ENCODE measurements around the gene PHF20.

The PHF20 gene

DNA sequence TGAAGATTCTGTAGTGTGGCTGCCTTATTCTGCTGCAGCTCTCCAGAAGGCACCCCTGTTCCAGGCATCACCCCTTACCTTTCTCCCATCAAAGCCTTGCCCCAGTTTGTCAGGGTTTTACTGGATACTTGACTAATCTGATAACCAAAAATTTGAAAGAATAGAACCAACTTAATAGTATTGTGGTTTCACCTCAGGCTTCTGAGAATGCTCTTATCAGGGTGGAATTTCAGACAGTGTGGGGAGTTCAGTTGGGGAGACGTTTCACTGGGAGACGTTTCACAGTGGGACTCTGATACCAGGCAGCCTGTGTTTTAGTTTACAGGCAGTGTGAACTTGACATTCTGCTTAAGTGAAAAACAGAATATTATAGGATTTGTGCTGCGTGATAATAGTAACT, 132.0 kb downstream of the PHF20 start:
- H3K27ac Mint-ChIP-seq: no peak overlapping the region
- intact Hi-C loops (cut with micrococcal nuclease): no loop called here
- H3K4me1 Mint-ChIP-seq (ENCODE audit: low read depth): peaks cover 5% of the 10 kb centered on the region
- H3K36me3 Mint-ChIP-seq (ENCODE audit: low read depth): peaks cover 84% of the 10 kb centered on the region
- no peaks in the 10 kb centered on the region for H3K9me3 Mint-ChIP-seq
- no peak overlapping the region for H3K4me3 Mint-ChIP-seq
- H3K27me3 Mint-ChIP-seq: no peaks in the 10 kb centered on the region

DNA sequence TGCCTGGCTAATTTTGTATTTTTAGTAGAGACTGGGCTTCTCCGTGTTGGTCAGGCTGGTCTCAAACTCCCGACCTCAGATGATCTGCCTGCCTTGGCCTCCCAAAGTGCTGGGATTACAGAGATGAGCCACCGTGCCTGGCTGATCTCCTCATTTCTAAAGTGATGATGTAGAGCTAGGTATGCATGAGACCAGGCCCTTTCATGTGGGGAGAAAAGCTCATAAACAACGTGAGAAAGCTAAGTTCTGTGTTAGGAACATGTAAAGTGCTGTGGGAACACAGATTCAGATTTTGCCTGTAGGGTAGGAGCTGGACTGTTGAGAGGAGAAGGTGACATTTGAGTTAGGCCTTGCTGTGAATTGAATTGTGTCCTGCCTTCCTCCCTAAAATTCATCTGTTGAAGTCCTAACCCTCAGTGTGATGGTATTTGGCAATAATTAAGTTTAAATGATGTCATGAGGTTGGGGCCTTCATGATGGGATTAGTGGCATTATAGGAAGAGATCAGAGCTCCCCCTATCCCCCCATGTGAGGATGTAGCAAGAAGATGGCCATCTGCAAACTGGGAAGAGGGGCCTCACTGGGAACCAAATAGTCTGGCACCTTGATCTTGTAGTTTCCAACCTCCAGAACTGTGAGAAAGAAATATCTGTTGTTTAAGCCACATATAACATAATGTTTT, 133.3 kb downstream of the PHF20 start:
- H3K4me1 Mint-ChIP-seq (ENCODE audit: low read depth): peaks cover 5% of the 10 kb centered on the region
- H3K36me3 Mint-ChIP-seq (ENCODE audit: low read depth): peaks cover 82% of the 10 kb centered on the region

DNA sequence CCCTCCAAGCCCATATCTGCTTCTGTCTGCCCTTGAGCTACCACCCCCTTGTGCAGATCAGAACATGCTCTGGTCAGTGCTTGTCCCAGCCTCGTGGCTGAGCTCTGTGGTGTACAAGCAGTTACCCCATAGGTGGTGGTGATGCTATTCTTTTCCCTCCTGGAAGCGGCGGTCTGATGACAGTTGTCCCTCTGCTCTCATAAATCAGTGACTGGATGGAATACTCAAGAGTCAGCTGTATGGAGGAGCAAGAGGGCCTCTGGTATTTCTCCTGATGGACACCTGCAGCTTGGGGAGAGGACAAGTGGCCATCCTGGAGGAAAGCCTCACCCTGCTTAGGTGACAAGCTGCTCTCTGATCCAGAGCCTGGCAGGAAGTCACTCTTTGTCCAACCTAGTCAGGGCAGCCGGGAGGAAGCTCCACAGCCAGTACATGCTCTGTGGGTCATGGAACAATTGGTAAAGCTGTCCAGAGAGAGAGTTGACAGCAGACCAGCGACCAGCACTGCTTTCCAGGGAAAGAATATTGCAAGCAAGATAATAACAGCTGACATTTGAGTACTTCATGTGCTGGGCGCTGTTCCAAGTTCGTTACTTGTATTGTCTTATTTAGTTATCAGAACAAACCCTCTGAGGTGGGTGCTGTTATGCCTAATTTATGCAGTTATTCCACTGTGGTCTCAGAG, 135.3 kb downstream of the PHF20 start:
- no peaks in the 10 kb centered on the region for H3K4me1 Mint-ChIP-seq (ENCODE audit: low read depth)
- H3K27ac Mint-ChIP-seq: no peak overlapping the region
- intact Hi-C loops (cut with micrococcal nuclease): no loop called here

More for the DNA sequence above, 133.3 kb downstream of the PHF20 start:
- H3K9me3 Mint-ChIP-seq: no peaks in the 10 kb centered on the region
- intact Hi-C loops (cut with micrococcal nuclease): no loop called here
- no peaks in the 10 kb centered on the region for H3K27me3 Mint-ChIP-seq
- no peak overlapping the region for H3K27ac Mint-ChIP-seq
- H3K4me3 Mint-ChIP-seq: no peak overlapping the region

DNA sequence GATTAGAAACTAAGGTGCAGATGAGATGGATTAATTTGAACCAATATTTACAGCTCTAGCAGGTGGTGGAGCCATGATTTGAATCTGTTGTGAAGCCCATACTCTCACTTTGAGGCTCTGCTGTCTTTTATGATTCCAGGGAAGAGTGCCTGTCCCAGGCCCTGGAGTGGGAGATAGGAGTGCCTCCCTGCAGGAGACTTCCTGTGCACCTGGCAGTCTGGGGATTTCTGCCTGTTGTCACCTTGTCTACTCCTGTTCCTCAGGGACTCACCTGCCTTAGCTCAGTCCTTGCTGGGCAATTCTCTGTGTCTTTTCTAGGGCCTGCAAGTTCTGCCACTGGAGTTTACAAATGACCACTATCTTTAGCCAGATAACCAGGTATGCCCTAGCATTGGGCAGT, 136.2 kb downstream of the PHF20 start:
- Mint-ChIP-seq H3K27ac (no peak overlapping the region), H3K36me3 (ENCODE audit: low read depth) (peaks cover 88% of the 10 kb centered on the region), H3K27me3 (no peaks in the 10 kb centered on the region), H3K9me3 (no peaks in the 10 kb centered on the region), H3K4me1 (ENCODE audit: low read depth) (no peaks in the 10 kb centered on the region), H3K4me3 (no peak overlapping the region)
- intact Hi-C loops (cut with micrococcal nuclease): no loop called here

More for the DNA sequence above, 135.3 kb downstream of the PHF20 start:
- H3K27me3 Mint-ChIP-seq: no peaks in the 10 kb centered on the region
- H3K9me3 Mint-ChIP-seq: no peaks in the 10 kb centered on the region
- no peak overlapping the region for H3K4me3 Mint-ChIP-seq
- peaks cover 82% of the 10 kb centered on the region for H3K36me3 Mint-ChIP-seq (ENCODE audit: low read depth)

DNA sequence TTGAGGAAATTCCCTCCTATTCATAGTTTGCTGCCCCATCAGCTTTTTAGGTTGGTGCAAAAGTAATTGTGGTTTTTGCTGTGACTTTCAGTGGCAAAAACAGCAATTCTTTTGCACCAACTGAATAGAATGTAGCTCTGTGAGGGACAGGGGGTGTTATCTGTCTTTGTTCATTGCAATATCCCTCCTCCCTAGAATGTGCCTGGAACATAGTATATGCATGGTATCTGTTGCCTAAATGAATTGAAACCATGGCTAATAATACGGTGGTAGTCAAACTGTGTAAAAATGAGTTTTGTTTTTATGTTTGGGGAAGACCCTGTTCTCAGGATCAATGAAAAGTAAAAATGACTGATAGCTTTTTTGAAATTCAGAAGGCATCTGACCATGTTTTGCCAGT, 137.4 kb downstream of the PHF20 start:
- Mint-ChIP-seq H3K36me3 (ENCODE audit: low read depth) (peaks cover 91% of the 10 kb centered on the region), H3K27ac (no peak overlapping the region), H3K27me3 (no peaks in the 10 kb centered on the region), H3K4me3 (no peak overlapping the region), H3K9me3 (no peaks in the 10 kb centered on the region), H3K4me1 (ENCODE audit: low read depth) (no peaks in the 10 kb centered on the region)
- intact Hi-C loops (cut with micrococcal nuclease): no loop called here

DNA sequence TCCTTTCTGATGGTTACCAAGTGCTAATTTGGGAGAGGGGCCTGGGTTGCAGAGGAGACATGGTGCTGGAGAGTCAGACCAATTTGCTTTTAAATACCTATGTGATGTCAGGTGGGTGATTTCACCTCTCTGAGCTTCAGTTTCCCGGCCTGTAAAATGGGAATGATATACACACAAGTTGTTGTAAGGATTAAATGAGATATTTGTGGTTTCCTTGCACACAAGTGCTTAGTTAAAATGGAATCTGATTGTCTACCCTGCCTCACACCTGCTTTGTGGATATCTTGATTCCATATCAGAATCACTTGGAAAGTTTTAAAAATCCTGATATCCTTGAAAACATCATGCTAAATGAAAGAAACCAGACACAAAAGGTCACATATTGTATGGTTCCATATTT, 138.0 kb downstream of the PHF20 start:
- intact Hi-C loops (cut with micrococcal nuclease): no loop called here
- Mint-ChIP-seq H3K27ac (no peak overlapping the region), H3K4me1 (ENCODE audit: low read depth) (no peaks in the 10 kb centered on the region), H3K36me3 (ENCODE audit: low read depth) (peaks cover 91% of the 10 kb centered on the region), H3K9me3 (no peaks in the 10 kb centered on the region), H3K27me3 (no peaks in the 10 kb centered on the region), H3K4me3 (no peak overlapping the region)

DNA sequence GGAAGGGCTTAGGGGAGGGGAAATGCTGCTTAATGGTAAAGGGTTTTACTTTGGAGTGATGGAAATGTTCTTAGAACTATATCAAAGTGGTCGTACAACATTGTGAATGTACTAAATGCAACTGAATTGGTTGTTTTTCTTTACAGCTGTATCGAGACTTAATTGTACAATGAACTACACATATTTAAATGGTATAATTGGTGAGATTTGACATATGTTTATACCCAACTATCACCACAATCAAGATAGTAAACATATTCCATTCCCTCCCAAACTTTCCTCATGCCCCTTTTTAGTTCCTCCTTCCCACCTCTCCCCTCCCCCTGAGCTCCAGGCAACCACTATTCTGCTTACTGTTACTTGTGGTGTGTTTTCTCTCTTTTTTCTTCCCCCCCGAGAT, 138.4 kb downstream of the PHF20 start:
- Mint-ChIP-seq H3K27ac (no peak overlapping the region), H3K4me3 (no peak overlapping the region), H3K27me3 (no peaks in the 10 kb centered on the region), H3K9me3 (no peaks in the 10 kb centered on the region), H3K36me3 (ENCODE audit: low read depth) (peaks cover 87% of the 10 kb centered on the region), H3K4me1 (ENCODE audit: low read depth) (no peaks in the 10 kb centered on the region)
- intact Hi-C loops (cut with micrococcal nuclease): no loop called here

DNA sequence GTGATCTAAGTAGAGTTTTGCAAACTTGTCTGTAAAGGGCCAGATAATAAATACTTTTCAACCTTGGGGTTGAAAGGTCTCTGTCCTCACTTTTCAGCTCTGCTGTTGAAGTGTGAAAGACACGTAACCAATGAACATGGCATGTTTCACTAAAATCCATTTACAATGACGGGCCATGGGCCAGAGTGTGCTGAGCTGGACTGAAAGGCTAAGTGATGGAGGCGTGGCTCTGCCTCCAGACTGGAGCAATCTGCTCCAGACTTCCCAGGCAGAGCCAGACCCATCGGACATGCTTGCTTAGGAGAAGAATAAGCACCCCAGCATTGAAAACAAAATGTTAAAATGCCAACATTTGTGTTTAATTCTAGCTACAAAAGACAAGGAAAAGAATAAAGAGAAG, 141.1 kb downstream of the PHF20 start:
- Mint-ChIP-seq H3K36me3 (ENCODE audit: low read depth) (peaks cover 88% of the 10 kb centered on the region), H3K27me3 (no peaks in the 10 kb centered on the region), H3K4me3 (no peak overlapping the region), H3K4me1 (ENCODE audit: low read depth) (no peaks in the 10 kb centered on the region), H3K27ac (no peak overlapping the region), H3K9me3 (no peaks in the 10 kb centered on the region)
- intact Hi-C loops (cut with micrococcal nuclease): no loop called here

DNA sequence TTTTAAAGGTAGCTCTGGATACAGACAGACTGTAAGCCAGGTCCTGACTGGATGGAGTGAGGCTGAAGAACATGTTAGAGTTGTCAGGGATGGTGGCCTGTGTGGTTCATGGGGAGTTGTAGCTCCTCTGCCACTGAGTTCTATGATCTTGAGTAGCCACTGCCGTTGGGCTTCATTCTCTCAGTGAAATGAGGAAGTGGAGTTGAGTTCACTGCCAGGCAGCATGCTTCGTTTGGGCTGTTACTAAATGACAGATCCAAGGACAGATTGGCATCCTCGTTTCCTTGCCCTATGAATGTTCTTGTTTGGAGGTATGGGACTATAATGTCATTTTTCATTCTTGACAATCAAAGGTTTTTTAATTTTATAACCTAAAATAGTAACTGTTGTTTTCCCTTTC, 145.3 kb downstream of the PHF20 start:
- peaks cover 89% of the 10 kb centered on the region for H3K36me3 Mint-ChIP-seq (ENCODE audit: low read depth)
- no peaks in the 10 kb centered on the region for H3K4me1 Mint-ChIP-seq (ENCODE audit: low read depth)
- no peaks in the 10 kb centered on the region for H3K9me3 Mint-ChIP-seq
- H3K27ac Mint-ChIP-seq: no peak overlapping the region
- intact Hi-C loops (cut with micrococcal nuclease): no loop called here
- no peak overlapping the region for H3K4me3 Mint-ChIP-seq
- no peaks in the 10 kb centered on the region for H3K27me3 Mint-ChIP-seq

DNA sequence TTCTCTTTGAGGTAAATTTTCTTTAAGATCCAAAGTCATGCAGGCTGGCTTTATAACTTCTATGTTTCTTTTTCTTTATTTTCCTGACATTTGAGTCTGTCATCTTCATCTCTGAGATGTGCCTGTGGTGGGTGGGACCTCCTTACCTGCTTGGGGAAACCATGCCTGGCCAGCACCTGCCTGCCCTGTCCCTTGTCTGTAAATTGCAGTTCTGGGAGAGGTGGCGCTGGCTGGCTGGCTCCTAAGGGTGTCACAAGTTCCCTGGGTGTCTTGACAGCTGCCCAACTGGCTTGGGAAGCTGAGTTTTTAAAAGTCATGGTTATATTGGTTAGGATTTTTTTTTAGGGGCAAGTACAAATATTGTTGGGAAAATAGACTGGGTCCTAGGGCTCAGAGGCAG, 146.2 kb downstream of the PHF20 start:
- intact Hi-C loops (cut with micrococcal nuclease): no loop called here
- Mint-ChIP-seq H3K36me3 (ENCODE audit: low read depth) (peaks cover 80% of the 10 kb centered on the region), H3K4me3 (no peak overlapping the region), H3K4me1 (ENCODE audit: low read depth) (no peaks in the 10 kb centered on the region), H3K9me3 (no peaks in the 10 kb centered on the region), H3K27ac (no peak overlapping the region), H3K27me3 (no peaks in the 10 kb centered on the region)

DNA sequence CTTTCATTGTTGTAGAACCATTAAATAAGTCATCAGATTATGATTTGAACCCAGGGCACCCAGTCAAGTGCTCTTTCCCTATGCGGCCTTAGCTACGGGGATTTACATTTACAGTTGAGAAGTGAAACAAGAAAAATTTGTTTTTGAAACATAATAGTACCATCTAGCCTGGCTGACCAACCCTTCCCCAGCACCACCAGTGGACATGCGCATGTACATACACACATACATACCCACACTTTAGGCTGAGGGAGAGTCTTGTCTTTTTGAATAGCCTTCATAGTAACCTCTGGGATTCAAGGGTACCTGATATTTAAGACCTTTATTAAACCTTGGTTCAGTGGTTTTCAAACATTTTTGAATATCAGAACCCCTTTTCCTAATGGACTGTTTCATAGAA, 148.7 kb downstream of the PHF20 start:
- peaks cover 69% of the 10 kb centered on the region for H3K36me3 Mint-ChIP-seq (ENCODE audit: low read depth)
- H3K9me3 Mint-ChIP-seq: no peaks in the 10 kb centered on the region
- H3K4me3 Mint-ChIP-seq: no peak overlapping the region
- intact Hi-C loops (cut with micrococcal nuclease): no loop called here
- no peaks in the 10 kb centered on the region for H3K27me3 Mint-ChIP-seq
- no peak overlapping the region for H3K27ac Mint-ChIP-seq
- H3K4me1 Mint-ChIP-seq (ENCODE audit: low read depth): no peaks in the 10 kb centered on the region

DNA sequence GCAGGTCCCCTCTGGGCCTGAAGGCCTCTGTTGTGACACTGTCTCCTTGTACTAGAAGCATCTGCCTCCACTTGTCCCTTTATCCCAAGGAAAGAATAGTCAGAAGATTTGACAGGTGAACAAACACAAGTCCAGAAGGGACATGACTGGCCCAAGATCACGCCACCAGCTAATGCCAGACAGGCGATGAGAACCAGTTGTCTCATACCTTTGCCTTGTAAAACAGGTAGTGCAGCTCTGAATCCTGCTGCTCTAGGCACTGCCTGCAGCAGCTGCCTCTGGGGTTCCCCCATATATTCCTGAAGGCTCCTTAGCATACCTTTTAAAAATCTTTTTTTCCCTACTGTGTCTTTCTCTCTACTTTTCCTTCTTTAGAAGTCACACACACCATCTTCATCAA, 157.5 kb downstream of the PHF20 start:
- Mint-ChIP-seq H3K4me1 (ENCODE audit: low read depth) (no peaks in the 10 kb centered on the region), H3K27ac (no peak overlapping the region), H3K4me3 (no peak overlapping the region), H3K9me3 (no peaks in the 10 kb centered on the region), H3K27me3 (no peaks in the 10 kb centered on the region), H3K36me3 (ENCODE audit: low read depth) (peaks cover 86% of the 10 kb centered on the region)
- intact Hi-C loops (cut with micrococcal nuclease): no loop called here

DNA sequence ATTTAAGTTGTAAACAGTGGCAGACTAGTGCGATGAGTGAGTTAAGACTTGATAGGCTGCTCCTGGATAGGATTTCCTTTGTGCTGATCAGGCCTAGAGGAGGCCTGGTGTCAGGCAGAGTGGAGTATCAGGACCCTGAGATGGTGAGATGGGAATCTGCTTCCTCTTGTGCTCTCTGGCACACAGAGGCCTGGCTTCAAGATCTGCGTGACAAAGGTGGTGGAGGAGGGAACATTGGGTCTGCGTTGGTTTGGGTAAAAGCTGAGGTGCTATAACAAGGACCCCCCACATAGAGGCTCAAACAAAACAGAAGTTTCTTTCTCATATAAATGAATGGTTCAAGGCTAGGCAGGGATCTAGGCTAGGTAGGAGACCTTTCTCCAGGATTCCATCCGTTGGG, 162.2 kb downstream of the PHF20 start:
- Mint-ChIP-seq H3K9me3 (no peaks in the 10 kb centered on the region), H3K27ac (no peak overlapping the region), H3K27me3 (no peaks in the 10 kb centered on the region), H3K4me3 (no peak overlapping the region), H3K36me3 (ENCODE audit: low read depth) (peaks cover 94% of the 10 kb centered on the region), H3K4me1 (ENCODE audit: low read depth) (no peaks in the 10 kb centered on the region)
- intact Hi-C loops (cut with micrococcal nuclease): no loop called here

DNA sequence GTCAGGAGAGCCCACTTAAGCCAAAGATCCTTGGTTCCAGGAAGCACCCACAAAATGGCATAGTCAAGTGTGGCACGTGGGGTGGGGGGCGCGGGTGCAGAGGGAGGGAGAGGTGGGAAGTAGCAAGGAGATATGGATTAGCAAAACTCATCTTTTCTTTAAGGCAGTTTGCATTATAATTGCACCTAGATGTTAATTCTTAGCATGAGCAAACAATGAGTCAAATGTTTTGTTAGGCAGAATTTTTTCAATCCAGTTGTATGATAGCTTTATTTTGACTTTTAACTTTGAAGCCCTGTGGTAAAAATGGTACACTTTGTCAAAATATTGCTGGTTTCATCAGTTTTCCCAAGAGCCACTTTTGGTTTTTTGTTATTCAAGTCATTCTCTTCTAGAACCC, 167.4 kb downstream of the PHF20 start:
- H3K4me1 Mint-ChIP-seq (ENCODE audit: low read depth): peaks cover 11% of the 10 kb centered on the region
- H3K9me3 Mint-ChIP-seq: no peaks in the 10 kb centered on the region
- no peak overlapping the region for H3K4me3 Mint-ChIP-seq
- H3K27ac Mint-ChIP-seq: no peak overlapping the region
- peaks cover 80% of the 10 kb centered on the region for H3K36me3 Mint-ChIP-seq (ENCODE audit: low read depth)
- no peaks in the 10 kb centered on the region for H3K27me3 Mint-ChIP-seq
- intact Hi-C loops (cut with micrococcal nuclease): no loop called here

DNA sequence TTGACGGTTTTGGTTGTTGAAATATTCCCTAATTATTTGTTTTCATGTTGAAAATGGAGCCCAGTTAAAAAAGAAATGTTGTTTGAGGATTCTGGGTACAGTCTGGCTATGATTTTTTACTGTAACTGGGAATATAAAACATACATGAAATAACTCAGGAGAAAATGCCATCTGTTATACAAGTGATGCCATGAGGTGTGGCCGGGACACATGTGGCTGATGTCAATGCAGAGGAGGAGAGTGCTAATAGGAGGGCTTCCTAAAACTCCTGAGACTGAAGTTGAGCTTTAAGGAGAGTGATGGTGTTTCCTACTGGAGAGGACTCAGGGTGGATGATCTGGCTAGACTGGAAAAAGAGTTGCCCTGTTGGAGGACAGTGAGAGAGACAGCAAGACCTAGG, 169.8 kb downstream of the PHF20 start:
- Mint-ChIP-seq H3K27me3 (no peaks in the 10 kb centered on the region), H3K36me3 (ENCODE audit: low read depth) (peaks cover 78% of the 10 kb centered on the region), H3K9me3 (no peaks in the 10 kb centered on the region), H3K27ac (peak overlapping the region; percentile 35), H3K4me1 (ENCODE audit: low read depth) (peaks cover 11% of the 10 kb centered on the region), H3K4me3 (no peak overlapping the region)
- intact Hi-C loops (cut with micrococcal nuclease): no loop called here

Data from dendritic cell treated with granulocyte-macrophage colony-stimulating factor and Interleukin-4, amounts not matched to agents 40 ng/mL and 50 ng/mL, for 4 days (primary cell).